T-helper 2 cell treated with Interferon-gamma antibody and Interleukin-4, amounts not matched to agents 100 ng/mL and 5 ng/mL, for 36 hours (primary cell): Measurements from ENCODE around the gene MELTF. TPM values are rescaled to one million over a fixed set of nuclear protein-coding genes. Genes with fewer than 3 reads are reported as not detected.

Experiments used
- intact Hi-C: fragments of 100-400 bp; cut with micrococcal nuclease; formaldehyde crosslinking; loops from one replicate; pipeline ENCODE4 v1.15.1; 2023
- total RNA-seq: library from RNA; stranded (reverse); gene quantifications from 2 replicates; pipeline ENCODE4 v1.2.3, GENCODE V29; 2022

The MELTF gene
- total RNA-seq, 1 donor from 2014 or later: 9.0 TPM

DNA sequence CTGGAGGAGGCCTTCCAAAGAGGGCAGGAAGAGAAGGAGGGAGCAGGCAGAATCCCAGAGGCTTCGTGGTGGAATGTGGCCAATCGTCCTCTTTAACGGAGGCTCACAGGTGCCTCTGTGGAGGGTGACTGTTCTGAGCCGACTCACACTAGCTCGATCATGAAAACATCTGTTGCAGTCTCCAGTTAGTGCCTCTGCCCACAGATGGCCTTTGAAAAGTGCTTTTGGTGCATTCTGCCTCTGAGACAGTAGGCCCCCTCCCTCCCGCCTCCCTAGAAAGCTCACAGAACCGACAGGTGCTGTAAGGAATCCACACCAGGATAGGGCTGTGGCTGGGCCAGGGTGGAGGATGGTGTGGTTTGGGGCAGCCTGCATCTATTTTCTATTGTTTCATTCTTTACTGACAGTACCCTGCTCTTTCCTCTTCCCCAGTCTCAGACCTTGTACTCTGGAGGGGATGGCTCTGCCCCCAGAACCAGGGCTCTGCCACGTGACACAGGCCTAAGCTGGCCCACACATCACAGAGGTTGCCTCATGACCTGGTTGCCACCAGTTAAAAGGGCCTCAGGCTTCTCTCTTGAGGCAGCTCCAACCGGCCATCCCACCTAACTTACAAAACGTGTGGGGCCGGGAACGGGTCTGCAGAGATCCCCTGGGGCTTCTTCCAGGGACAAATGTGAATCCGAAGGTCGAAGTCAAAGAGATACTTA lies 33.8 kb downstream of the MELTF start:
- intact Hi-C loops: no loop called here

DNA sequence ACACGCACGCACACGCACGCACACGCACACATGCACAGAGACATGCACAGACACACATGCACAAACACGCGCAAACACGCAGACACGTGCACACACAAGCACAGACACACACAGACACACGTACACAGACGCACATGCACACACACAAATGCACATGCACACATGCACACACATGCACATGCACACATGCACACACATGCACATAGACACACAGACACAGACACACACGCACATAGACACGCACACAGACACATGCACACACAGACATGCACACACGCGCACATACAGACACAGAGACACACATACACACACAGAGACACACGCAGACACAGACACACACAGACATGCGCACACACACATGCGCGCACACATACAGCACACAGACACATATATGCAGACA lies 34.6 kb downstream of the MELTF start:
- intact Hi-C loops: no loop called here

DNA sequence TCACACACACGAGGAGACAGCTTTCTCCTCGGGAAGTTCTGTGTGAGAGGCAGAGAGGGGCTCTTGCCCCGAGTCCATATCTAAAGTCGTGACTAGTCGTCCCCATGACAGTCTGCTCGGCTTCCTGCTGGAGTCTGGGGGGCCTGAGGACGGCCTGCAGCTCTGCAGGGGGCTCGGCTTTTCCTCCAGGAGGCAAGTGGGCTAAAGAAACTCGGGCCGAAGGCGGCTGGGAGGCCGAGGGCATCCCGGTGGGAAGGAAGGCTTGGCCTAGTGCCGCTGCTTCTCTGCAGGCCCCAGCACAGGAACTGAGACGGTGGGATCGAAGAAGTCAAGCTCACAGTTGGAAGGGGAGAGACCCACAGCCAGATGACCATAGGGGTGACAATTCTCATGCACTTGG lies 35.6 kb downstream of the MELTF start:
- intact Hi-C loops: no loop called here

DNA sequence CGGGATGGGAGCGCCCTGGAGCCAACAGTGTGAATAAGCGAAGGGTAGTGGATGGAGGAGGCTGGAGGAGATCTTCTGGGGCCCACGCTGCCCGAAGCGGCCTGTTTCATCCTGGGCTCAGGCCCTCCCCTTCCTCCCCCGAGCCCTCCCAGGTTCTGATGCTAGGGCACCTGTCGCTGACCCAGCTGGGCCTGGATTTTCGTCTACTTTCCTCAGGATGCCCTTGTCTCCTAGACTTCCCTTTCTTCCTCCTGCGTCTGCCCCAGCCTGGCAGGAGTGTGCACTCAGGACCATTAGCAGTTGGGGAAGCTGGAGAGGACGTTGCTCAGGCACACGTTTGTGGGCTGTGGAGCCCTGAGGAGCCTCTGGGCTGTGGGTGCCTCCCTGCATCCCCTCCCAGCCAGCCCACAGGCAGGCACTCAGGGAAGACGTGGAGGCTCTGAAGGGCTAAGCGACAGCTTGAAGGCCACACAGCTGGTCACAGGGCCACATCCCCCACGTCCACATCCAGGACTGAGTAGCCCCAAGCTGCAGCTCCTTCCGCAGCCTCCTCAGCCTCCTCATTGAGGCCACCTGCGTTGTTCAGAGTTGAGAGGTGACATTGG lies 37.1 kb downstream of the MELTF start:
- intact Hi-C loops: no loop called here

DNA sequence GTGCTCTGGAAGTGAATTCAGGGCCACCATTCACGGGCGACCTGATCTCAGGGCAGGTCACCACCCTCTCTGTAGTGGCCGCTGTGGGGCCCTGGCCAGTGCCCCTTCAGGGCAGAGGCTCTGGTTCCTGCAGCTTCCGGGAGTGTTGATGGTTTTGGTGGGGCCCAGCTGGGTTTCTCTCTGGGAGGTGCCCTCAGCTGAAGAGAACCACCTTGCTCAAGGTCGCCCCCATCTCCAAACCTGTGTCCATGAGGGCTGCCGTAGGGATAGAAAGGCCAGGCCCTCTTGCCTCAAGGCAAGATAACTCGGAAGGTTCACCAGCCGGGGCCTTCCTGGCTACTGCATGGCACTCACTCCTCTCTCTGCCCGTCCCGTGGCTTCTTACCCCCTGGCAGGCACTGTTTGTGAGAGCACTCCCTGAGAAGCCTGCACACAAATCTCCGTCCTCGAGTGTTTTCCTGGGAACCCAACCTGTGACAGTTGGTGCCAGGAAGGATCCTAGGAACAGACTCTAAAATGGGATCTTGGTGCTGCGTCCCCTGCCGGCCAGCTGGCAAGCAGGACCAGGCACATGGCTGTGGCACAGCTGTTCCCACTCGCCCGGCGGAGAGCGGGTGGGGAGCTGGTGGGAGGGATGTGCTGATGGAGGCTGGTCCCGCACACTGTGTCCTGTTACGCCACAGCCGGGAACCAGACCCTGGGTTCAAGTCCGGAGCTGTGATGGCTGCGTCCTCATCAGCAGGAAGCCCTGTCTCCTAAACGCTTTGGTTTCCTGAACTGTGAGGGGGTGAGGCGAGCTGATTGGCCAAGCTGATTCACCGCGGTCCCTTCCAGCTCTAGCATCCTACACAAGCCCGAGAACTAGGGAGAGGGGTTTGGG lies 37.8 kb downstream of the MELTF start:
- intact Hi-C loops: no loop called here

DNA sequence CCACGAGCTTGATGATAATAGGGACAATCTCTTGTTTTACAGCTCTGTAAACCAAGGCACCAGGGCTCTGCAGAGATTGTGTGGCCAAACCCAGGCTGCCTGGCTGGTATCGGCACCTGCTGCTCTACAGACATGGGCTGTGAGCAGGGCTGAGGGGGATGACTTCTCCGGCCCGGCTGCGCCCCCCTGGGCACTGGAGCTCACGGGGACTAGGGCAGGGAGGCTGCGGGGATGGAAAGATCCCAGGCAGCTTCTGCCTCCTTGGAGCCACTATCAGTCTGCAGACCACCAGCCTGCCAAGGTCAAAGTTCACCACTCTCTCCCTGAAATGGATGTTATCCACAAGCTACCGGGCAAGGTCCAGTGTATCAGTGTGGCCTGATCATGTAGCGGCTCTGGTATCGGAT lies 39.0 kb downstream of the MELTF start:
- intact Hi-C loops: no loop called here

DNA sequence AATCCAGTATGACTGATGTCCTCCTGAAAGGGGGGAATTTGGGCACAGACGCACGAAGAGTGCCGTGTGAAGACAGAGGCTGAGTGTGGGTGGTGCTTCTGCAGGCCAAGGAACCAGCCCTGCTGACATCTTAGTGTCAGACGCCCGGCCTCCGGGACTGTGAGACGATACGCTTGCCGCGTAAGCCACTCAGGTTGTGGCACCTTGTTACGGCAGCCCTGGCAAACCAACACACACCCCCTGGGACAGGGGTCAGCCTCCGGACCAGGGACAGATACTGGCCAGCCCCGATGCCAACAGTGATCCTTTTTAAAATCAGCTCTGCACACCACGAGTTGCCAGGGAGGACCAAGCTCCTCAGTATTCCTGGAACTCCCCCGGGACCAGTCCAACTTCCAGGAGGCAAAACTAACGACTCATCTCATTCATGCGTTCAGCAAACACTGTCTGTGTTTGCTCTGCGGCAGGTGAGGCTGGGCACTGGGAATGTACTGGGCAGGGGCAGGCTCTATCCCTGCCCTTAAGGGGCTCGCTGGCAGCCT lies 39.8 kb downstream of the MELTF start:
- intact Hi-C loops: no loop called here

DNA sequence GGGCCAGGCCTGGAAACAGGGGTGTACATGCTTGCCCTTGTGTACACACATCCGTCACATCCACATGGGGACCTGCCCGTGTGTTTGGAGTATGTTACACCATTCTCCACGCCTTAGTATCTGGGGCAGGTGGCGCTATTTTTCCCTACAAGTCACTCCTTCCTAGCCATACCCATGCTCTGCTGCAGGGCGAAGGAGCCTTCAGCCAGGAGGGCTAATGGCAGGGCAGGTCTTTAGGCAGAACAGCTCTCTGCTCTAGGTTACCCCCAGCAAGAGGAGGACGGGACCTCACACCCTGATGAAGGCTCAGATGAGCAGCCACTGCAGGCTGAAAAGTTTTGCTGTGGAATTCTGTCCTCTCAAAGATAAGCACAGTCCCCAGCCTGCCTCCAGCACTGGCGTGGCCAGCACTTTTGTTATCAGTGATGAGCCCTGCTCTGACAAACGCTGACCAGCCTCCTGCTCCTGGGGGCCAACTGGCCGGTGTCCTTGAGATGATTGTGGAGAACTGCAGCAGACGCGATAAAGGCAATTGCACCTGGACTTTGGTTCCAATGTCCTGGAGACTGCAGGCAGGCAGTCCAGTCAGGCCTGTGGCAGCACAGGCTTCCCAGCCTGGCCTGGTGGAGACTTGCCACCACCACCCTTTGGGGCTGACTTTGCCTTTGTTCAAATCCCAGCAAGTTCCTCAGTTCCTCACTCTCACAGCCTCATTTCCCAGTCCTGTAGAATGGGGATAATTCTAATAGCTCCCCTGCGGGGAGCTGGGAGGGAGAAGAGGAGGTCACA lies 41.2 kb downstream of the MELTF start:
- intact Hi-C loops: no loop called here

DNA sequence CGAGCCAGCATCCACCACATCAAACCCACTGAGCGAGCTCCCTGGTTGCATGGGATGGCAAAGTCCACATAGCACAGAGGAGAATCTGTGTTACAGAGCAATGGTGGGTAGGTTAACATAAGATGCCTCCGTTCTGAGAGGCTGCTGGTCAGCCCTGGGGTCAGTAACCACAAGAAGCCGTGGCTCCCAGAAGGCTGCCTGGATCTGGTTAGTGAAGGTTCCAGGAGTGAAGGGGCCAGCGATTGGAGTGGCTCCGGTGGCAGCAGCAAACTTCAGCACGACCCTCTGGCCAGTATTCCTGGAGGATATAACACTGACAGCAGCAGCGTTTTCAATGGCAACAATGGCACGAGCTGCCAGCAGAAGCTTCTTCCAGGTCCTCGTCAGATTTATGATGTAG lies 42.6 kb downstream of the MELTF start:
- intact Hi-C loops: no loop called here

DNA sequence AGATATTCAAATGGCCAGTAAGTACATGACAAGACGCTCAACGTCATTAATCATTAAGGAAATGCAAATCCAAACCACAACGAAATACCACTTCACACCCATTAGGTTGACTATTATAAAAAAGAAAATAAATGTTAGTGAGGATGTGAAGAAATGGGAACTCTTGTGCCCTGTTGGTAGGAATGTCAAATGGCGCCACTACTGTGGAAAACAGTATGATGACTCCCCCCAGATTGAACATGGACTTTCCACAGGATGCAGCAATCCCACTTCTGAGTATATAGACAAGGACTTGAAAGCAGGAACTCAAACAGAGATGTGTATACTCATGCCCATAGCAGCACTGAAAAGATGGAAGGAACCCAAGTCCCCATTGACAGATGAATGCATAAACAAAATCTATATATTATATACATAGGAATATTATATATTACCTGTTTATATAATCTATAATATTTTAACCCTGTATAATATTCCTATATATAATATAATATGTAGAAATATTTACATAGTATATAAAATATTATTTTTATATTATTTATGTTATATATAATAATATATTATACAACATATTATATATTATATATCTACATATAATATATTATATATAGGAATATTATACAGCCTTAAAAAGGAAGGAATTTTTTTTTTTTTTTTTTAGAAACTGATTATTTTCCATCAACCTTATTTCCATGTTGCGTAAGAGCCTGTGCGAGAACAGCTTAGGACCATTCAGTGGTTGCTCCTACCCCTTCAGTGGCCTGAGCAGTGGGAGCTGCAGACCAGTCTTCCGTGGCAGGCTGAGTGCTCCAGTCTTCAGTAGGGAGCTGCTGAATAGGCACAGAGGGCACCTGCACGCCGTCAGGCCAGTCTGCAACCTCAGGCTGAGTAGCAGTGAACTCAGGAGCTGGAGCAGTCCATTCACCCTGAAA lies 43.4 kb downstream of the MELTF start:
- intact Hi-C loops: no loop called here

DNA sequence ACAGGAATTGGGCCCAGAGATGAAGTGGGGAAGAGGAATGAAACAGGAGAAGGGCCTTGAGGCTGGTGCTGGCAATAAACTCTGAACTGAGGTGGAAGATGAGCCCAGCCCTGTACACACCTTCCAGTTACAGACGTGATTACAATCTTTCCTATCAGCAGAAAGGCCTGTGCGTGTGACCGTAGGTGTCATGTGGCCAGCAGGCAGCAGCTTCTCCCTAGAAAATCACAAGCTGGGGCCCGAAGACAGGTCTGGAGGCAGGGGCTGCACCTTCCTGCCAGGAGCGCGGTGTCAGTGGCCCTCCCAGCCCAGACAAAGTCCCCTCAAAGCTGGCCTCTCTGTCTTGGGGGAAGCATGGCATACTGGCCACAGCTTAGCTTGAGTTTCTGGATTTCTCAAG lies 44.3 kb downstream of the MELTF start:
- intact Hi-C loops: no loop called here

DNA sequence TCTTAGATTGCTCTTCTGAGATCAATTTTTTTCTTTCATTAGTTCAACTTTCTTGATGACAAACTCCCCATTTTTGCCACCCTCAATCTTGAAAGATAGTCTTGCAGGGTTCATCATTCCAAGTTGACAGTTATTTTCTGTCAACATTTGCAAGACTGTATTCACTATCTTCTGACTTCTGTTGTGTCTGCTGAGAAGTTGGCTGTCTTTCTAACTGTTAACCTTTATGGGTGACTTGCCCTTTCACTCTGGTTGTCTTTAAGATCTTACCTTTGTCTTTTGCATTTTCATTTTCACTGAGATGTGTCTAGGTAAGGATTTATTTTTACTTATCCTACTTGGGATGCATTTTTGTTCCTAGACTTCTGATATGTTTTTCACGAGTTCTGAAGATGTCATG lies 46.4 kb downstream of the MELTF start:
- intact Hi-C loops: no loop called here

DNA sequence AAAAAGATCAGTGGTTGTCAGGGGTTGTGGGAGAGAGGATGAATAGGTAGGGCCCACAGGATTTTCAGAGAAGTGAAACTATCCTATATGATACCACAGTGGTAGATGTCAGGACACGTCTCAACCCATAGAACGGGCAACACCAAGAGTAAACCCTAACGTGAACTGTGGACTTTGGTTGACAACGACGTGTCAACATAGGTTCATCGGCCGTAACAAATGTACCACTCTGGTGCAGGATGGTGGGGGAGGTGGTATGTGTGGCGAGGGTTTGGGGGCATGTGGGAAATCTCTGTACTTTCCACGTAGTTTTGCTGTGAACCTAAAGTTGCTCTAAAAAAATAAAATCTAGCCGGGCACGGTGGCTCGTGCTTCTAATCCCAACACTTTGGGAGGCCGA lies 48.0 kb downstream of the MELTF start:
- intact Hi-C loops: no loop called here

DNA sequence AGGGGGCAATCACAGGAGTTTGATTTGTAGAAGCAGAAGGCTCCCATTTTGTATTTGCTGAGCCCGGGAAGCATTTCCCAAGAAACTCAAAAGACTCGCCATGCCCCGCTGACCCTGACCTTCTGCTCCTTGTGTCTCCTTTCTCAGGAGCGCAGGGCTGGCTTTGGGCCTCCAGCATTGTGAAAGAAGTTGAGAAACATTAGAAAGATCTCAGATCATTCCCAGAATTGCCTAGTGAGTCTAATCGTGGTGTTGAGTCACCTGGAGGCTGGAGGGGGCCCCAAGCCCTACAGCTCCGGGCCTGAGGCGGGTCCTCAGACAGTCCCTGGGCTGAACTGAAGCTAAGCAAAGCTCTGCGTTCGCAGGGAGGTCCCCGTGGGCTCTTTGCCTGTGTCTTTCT lies 50.1 kb downstream of the MELTF start:
- intact Hi-C loops: no loop called here

DNA sequence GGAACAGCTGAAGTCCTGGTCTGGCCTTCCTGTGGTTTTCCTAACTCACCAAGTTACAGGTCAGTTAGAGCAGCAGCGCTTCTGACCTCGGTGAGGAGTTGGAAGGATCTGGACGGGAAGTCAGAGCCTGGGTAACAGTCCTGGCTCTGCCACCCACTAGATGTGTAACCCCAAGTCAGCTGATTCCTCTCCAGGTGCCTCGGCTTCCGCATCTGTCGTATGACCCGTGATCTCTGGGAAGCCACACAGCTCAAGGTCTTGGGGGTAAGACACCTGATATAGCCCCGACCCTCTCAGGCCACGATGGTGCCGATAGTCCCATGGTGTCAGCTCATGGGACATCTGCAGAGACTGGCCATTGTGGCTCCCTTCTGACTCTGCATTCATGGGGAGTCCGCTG lies 52.7 kb downstream of the MELTF start:
- intact Hi-C loops: no loop called here

DNA sequence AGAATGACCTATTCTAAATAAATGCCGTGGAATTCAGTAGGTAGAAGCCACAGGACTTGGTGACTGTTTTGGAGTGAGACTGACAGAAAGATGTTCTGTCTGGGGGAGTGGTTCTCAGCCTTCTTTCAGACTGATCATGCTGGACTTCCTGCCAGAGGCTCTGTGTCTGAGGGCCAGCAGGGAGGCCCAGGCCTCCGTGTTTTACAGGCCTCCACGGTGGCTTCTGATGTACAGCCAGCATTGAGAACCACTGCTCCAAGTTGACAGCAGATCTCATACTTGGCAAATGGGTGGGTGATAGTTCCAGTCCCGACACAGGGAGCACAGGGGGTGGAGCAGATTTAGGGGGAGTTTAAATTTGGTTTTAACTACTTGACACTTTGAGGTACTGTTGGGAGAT lies 54.3 kb downstream of the MELTF start:
- intact Hi-C loops: no loop called here

DNA sequence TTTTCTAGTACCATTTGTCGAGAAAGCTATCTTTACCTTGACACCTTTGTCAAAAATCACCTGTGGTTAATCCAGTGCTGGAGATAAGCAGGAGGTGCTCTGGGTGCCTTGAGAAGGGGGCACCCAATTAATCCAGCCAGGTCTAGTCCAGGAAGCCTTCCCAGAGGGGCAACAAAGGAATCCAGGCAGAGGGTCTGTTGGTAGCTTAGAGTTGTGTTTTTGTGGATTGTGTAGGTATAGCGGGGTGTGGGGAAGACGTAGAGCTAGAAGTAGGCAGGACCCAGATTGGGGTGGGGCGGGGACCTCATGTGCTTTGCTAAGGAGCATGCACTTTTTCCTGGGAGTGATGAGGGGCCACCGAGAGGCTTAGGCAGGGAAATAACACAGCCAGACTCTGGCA lies 55.0 kb downstream of the MELTF start:
- intact Hi-C loops: no loop called here

DNA sequence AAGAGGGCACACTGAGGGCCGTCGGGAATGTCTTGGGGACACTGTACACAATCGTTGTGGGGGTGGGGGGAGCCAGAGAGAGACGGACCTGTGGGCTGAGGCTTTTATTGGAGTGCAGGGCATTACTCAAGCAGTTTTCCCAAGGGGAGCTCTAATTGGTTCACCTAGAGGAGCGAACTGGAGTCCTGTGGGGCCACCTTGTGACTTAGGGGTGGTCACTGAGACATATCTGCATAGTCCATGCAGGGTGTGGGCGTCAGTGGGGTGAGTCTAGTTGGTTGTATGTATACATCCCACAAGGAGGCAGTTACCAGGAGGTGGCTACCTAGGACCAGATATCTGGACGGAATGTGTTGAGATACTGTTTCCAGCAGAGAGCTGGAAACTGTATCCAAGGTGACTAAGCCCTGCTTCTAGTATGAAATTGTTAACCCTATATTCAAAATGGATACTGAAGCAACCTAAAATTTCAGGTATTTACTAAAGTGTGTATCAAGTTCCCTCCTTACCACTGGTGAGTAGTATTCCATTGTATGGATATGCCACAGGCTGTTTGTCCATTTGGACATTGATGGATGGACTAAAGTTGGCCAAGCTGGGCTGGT lies 58.4 kb downstream of the MELTF start:
- intact Hi-C loops: no loop called here

DNA sequence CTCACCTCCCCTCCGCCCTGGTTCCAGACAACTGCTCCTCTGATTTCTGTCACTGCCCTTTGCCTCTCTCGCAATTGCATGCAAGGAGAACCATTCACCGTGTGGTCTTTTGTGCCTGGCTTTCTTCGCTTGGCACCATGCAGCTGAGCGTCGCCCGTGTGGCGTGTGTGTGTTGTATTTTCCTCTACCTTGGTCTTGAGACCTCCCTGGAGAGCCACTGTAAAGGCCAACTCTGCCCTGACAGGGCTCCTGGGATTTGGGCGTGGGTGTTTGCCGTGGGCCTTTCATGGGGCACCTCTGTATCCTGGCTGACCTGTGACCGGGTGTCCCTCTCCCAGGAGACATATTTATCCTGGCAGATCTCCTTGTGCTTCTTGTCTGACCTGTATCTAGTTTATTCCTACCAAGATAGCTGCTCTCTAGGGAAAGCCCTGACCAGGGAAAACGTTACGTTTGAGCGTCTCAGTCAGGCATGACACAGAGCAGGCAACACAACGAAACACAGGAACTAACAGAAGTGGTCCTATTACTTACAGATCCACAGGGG lies 59.0 kb downstream of the MELTF start:
- intact Hi-C loops: no loop called here
